ENCODE results near the gene TLK1.

Gene TLK1

GRCh38 chr2:171142398-171142797, 18.3 kb downstream of the TLK1 start:
- no peak for TF ChIP-seq CTCF (IDR thresholded peaks at IDR 0.05)
- Histone ChIP-seq H3K27ac (no peak overlapping the region), H2AFZ (no peak overlapping the region), H3K9me3 (ENCODE audit: control insufficient read depth, low read length) (no peaks in the 10 kb centered on the region), H3K27me3 (ENCODE audit: control insufficient read depth, insufficient read depth, low read length) (no peaks in the 10 kb centered on the region), H3K9ac (no peak overlapping the region), H3K4me3 (ENCODE audit: low read depth, low read length) (no peak overlapping the region), H3K36me3 (ENCODE audit: control insufficient read depth, insufficient read depth, low read length) (no peaks in the 10 kb centered on the region), H3K4me1 (peaks cover 6% of the 10 kb centered on the region), H3K4me2 (ENCODE audit: low read length) (no peak overlapping the region), H3K79me2 (peaks cover 35% of the 10 kb centered on the region)

DNA sequence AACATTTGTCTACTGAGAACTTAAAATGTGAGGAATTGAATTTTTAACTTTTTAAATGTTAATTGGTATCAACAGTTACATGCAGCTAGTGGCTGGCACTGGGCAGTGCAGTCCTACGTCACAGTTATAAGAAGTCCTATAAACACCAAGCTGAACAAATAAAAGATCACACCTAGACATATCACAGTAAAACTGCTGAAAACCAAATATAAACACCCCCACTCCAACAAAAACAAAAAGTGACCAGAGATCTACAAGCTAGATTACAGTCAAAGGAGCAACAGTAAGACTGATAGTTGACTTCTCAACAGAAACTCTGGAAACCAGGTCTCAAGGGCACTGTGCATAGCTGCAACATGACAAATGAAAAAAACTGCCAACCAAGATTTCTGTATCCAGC, 19.4 kb downstream of the TLK1 start:
- no peaks in the 10 kb centered on the region for H3K4me1 ChIP-seq
- no peaks in the 10 kb centered on the region for H3K36me3 ChIP-seq (ENCODE audit: control insufficient read depth, insufficient read depth, low read length)
- H3K27ac ChIP-seq: no peak overlapping the region
- H2AFZ ChIP-seq: no peak overlapping the region
- H3K4me2 ChIP-seq (ENCODE audit: low read length): no peak overlapping the region
- no peak for TF ChIP-seq CTCF (IDR thresholded peaks at IDR 0.05)
- no peak overlapping the region for H3K9ac ChIP-seq
- no peaks in the 10 kb centered on the region for H3K27me3 ChIP-seq (ENCODE audit: control insufficient read depth, insufficient read depth, low read length)
- no peak overlapping the region for H3K4me3 ChIP-seq (ENCODE audit: low read depth, low read length)
- peaks cover 43% of the 10 kb centered on the region for H3K79me2 ChIP-seq
- no peaks in the 10 kb centered on the region for H3K9me3 ChIP-seq (ENCODE audit: control insufficient read depth, low read length)

DNA sequence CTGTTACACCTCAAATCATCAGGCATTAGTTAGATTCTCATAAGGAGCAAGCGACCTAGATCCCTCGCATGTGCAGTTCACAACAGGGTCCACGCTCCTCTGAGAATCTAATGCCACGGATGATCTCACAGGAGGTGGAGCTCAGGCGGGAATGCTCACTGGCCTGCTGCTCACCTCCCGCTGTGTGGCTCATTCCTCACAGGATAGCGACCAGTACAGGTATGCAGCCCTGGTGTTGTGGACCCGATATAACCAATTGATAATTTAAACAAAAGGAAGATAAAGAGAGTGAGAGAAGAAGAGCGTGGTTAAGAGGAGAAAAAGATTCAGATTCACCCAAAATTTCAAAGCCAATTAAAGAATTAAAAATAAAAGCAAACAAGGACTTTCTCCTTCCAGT, 20.8 kb downstream of the TLK1 start:
- no peak overlapping the region for H3K4me2 ChIP-seq (ENCODE audit: low read length)
- H3K9ac ChIP-seq: no peak overlapping the region
- H2AFZ ChIP-seq: no peak overlapping the region
- no peak for TF ChIP-seq CTCF (IDR thresholded peaks at IDR 0.05)
- no peaks in the 10 kb centered on the region for H3K4me1 ChIP-seq
- H3K27me3 ChIP-seq (ENCODE audit: control insufficient read depth, insufficient read depth, low read length): no peaks in the 10 kb centered on the region
- peaks cover 49% of the 10 kb centered on the region for H3K79me2 ChIP-seq
- no peak overlapping the region for H3K27ac ChIP-seq
- H3K9me3 ChIP-seq (ENCODE audit: control insufficient read depth, low read length): no peaks in the 10 kb centered on the region
- no peak overlapping the region for H3K4me3 ChIP-seq (ENCODE audit: low read depth, low read length)
- H3K36me3 ChIP-seq (ENCODE audit: control insufficient read depth, insufficient read depth, low read length): no peaks in the 10 kb centered on the region

- H3K27ac ChIP-seq: no peak overlapping the region
- H3K4me2 ChIP-seq (ENCODE audit: low read length): no peak overlapping the region
- no peak overlapping the region for H3K9ac ChIP-seq
- H3K4me3 ChIP-seq (ENCODE audit: low read depth, low read length): no peak overlapping the region
- no peaks in the 10 kb centered on the region for H3K4me1 ChIP-seq
- no peaks in the 10 kb centered on the region for H3K27me3 ChIP-seq (ENCODE audit: control insufficient read depth, insufficient read depth, low read length)
- H3K36me3 ChIP-seq (ENCODE audit: control insufficient read depth, insufficient read depth, low read length): no peaks in the 10 kb centered on the region
- no peak overlapping the region for H2AFZ ChIP-seq
- no peak for TF ChIP-seq CTCF (IDR thresholded peaks at IDR 0.05)
- peaks cover 57% of the 10 kb centered on the region for H3K79me2 ChIP-seq
- no peaks in the 10 kb centered on the region for H3K9me3 ChIP-seq (ENCODE audit: control insufficient read depth, low read length)
Observed at GRCh38 chr2:171136024-171136423, 24.7 kb downstream of the TLK1 start.

DNA sequence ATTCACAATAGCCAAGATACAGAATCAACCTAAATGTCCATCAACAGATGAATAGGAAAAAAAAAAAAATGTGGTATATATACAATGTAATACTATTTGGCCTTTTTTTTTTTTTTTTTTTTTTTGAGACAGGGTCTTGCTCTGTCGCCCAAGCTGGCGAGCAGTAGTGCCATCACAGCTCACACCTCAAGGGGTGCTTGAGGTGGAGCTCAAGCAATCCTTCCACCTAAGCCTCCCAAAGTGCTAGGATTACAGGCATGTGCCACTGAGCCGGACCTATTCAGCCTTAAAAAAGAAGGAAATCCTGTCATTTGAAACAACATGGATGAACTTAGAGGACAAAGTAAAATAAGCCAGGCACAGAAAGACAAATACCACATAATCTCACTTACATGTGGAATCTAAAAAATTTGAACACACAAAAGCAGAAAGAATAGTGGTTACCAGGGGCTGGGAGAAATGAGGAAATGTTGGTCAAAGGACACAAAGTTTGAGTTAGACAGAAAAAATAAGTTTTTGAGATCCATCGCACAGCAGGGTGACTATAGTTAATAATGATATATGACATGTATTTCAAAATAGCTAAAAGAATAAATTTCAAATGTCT, 26.0 kb downstream of the TLK1 start:
- no peak for TF ChIP-seq CTCF (IDR thresholded peaks at IDR 0.05)
- Histone ChIP-seq H3K4me2 (ENCODE audit: low read length) (no peak overlapping the region), H3K36me3 (ENCODE audit: control insufficient read depth, insufficient read depth, low read length) (no peaks in the 10 kb centered on the region), H3K27me3 (ENCODE audit: control insufficient read depth, insufficient read depth, low read length) (no peaks in the 10 kb centered on the region), H3K27ac (no peak overlapping the region), H3K79me2 (peaks cover 64% of the 10 kb centered on the region), H3K4me3 (ENCODE audit: low read depth, low read length) (no peak overlapping the region), H3K9ac (no peak overlapping the region), H2AFZ (no peak overlapping the region), H3K4me1 (no peaks in the 10 kb centered on the region), H3K9me3 (ENCODE audit: control insufficient read depth, low read length) (no peaks in the 10 kb centered on the region)
